Germinal center (tissue), 1 donor: ENCODE data around the gene SLC25A1.
"Not testable (repeated sequence)": the region's sequence is repeated elsewhere in the genome, so short reads cannot be mapped to it uniquely, and the experiment has no call there.

Experiments
- DNase-seq: peaks from one replicate; pipeline ENCODE4 v3.0.0; 2012; ENCODE audit warnings: mixed read lengths, low spot score

SLC25A1 gene

DNA sequence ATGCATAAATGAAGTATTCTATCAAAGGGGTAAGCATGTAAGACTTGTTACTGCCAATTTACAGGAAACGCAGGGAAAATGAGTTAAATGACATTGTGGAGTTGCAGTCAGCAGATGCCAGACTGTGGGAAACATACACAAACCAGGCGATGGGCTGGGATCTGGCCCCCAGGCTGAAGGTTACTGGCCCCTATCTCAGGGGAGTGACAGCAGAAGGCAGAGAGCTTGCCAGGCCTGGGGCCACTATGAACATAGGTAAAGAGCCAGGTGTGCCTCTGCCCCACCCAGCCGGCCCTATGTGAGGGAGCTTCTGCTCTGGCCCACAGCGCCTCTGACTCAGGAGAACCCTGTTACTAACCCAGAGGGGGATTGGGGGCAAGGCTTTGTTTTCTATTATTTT, 26.1 kb upstream of the SLC25A1 start:
- no peak for DNase-seq

DNA sequence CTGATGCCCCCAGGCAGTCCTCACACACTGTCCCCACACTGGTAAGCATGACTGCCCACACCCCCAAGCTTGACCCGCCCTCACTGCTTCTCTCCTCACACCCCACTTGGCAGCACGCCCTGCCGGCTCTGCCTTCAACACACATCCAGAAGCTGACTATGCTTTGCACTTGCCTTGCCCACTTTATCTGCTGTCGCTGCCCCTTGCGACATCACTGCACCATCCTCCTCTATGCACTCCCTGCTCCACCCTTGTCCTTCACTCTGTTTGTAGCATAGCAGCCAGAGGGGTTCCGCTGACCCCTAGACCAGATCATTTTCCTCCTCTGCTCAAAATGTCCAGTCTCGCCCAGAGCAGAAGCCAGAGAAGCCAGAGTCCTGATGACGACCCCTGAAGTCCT, 25.3 kb upstream of the SLC25A1 start:
- no peak for DNase-seq

DNA sequence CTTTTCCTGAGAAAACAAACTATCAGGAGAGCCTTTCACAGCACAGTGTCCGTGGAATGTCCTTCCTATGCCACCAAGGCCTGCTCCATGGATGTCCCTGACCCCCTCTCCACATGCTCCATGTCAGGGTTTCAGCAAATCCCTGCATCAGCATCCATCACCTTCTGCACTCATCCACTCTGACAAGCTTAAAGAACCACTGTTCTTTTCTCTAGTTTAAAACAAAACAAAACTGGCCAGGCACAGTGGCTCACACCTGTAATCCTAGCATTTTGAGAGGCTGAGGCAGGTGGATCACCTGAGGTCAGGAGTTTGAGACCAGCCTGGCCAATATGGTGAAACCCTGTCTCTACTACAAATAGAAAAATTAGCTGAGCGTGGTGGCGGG, 24.3 kb upstream of the SLC25A1 start:
- DNase-seq: not testable (repeated sequence)

DNA sequence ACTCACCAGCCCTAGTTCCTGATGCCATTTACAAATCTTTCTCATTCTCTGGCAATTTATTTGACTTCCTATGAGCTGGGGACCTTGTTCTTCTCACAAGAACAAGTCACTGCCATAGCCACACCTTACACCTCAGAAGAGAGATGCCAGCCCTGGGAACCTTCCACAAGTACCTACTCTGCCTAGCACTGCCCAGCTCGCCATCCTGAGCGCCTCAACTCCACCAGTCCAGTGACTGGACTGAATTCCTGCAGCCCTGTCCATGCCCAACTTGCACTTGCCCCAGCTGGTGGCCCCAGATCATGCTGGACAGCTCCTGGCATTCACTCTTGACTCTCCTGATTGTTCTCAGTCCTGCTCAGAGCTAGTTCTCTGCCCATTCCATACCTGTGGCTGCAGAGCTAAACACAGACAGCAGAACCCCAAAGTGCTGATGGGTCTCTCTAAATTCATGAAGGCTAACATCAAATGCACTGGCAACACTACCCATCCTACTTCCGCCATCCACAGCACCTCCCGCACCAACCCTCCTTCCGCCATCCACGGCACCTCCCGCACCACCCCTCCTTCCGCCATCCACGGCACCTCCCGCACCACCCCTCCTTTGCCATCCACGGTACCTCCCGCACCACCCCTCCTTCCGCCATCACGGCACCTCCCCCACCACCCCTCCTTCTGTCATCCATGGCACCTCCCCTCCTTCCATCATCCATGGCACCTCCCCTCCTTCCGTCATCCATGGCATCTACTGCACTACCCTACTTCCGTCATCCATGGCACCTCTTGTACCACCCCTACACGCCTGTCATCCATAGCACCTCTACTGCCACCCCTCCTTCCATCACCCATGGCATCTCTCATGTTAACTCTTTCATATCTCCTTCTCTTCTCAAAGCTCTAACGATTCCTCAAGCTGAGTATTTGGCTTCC, 23.6 kb upstream of the SLC25A1 start:
- no peak for DNase-seq

DNA sequence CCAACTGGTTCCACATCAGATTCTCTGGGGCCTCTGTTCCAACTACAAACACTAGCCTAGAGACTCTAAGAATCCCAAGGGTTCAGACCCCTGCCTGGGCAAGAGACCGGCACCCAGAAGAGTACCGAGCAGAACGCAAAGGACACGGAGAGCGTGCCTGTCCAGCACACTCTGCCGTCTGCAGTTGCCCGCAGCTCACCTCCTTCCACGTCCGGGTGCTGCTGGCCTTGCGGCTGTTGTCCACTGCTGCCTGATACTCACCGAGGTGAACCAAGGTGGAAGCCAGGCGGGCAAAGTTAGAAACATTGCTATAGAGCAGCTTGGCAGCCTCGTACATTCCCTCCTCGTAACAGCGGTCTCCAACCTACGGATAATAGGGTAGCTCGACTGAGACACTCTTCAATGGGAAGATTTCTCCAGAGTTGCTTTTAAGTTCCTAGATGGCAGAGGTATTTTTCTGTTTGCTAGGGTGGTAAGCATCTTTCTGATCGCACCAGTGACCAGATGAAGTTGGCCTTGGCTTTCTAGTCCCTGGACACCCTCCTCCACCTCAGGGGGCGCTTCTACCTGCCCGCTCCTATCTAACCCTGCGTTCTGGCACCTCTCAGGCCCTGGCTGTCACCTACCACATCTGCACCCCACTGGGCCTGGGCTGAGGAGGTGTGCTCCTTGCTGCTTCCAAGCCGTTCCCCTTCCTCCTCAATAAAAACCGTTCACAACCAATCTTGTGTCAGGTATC, 22.8 kb upstream of the SLC25A1 start:
- DNase-seq: no peak

DNA sequence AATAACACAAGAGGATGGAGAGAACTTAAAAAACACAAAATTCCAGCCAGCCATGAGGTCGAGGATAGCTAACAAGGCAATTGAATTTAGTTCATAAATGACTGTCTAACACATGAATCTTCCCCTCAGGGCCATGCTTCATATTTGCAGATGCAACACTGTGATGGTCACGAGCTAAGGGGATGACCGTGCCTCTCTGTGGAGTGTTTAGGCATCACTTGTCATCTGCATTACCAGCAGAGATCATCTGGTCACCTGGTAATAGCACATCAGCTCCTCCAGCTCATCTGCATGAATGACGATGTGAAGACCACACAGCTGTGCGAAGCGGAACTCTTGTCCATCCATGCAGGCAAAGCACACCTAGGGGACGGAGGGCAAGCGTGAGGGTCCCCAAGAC, 20.9 kb upstream of the SLC25A1 start:
- no peak for DNase-seq

DNA sequence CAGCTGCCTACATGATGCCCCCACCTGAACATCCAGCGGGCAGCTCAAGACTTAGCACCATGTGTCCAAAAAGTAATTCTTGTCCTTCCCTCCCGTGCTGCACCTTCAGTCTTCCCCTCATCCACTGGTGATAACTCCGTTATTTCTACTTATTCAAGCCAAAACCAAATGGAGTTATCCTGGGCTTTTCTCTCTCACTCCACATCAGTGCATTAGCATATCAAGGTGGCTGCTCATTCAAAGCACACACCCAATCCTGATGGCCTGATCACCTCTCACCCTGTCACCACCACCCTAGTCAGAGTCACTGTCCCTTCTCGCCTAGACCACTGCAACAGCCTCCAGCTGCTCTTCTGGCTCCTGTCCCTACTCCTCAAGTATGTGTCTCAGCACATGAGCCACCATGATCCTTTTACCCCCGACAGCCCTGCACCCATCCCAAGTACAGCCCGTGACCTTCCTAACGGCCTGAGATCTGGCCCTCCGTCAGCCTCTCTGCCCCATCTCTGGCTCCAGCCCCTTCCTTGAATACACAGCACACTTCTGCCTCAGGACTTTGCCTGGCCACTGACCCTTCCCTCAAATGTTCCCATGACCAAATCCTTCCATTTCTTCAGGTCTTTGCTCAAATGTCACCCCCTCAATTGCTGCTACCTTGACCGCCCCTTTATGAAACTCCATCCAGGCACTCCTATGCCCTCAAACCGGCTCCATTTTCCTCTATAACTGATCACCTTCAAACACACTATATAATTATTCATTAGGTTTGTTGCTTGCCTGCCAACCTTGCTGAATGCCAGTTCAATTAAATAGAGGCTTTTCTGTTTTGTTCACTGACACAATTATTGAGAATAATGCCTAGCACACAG, 19.7 kb upstream of the SLC25A1 start:
- no peak for DNase-seq

DNA sequence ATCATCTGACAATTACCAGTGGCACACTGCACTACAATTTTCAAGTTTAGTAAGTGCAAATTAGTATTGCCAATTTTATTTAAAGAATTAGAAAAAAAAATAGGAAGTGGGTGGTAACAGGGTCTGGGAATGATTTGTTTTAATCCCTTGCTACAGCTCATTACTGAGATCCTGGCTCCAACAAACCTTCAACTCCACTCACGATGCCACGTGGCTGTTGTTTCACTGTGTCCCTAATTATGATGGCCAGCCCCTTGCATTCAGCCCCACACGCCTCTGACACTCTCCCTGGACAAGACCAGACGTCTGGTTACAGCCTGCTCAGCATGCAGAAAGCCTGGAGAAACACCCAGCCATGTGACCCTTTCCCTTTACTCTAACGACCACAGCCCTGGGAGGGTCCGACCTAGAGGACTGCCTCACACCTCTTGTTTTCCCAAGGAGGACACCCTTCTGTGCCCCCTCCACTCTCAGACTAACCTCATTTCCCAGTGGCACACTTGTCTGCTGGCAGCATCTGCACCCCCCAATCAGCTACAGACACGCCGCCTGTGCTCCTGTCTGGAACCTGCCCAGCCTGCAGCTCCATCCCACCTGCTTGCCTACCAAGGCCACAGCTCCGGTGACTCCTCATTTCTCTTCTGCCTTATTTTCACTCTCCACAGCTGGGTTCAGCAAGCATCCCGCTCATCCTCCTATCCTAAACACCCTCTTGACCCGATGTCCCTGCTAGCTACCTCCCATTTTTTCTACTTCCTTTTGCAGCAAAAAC, 18.5 kb upstream of the SLC25A1 start:
- no peak for DNase-seq

DNA sequence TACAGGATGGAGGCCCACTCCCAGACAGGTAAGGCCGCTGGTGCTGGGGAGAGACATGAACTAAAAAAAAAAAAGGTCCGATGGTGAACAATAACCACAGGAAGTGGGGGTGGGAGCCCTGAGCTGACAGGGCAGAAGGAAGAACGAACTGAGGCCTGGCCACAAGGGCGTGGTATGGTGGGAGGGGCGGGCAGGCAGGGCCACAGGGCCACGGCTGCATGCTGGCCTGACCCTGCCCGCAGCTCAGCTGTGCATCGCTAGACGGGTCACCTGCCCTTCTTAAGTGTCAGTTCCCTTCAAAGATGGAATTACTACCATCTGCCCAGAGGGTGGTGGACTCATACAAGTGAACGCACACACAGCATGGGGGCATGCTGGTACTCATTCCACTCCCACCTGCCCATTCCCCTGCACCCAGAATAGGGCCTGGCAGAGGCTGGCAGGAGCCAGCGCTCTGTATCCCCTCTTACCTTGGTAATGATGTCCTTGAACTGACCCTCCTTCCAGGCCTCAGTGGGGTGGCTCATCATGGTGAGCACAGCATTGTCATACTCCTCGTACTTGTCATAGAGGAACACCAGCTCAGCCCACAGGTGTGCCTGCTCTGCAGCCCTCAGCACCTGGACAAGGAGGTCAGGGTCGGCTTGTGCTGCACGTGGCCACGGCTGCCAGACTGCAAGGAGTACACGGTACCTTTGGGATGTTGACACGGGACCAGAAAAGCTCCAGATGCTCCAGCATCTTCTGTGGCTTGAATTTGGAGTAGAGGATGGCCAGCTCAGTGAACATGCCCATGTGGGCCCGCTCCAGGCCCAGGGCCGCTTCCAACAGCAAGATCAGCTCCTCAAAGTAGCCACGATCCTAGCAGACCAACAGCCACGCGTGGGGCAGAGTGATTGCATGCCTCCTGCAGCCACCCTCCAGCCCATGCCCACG, 17.5 kb upstream of the SLC25A1 start:
- DNase-seq: no peak

DNA sequence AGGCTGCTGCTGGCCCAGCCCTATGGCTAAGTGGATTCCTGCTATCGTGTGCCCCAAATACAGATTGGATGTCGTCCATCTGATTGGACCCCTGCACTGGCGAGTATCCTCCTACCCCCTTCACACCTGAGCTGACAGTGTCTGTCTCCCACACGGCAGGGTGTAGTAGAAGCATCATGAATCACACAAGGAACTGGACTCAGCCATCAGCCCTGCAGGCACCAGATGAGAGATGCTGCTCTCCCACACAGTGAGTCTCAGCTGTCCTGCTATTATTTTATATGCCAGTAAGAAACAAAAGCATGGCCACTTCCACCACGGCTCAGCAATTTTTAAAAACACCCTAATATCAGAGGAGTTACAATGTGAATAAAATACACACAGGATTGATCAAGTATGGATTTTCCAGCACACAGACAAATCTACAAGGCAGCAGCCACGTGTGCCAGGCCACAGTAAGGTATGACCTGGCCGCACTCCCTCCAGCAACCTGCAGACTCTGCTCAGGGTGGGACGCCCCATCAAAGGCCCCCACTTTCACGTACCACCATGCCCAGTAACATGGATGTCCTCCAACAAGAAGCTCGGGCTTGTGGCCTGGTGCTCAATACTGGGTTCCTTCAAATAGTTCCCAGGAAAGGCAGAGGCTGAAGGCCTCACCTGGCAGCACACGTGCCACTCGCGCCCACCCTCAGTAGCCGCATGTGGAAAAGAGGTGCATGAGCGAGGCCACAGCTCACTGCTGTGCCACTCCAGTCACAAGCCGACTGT, 16.4 kb upstream of the SLC25A1 start:
- no peak for DNase-seq

DNA sequence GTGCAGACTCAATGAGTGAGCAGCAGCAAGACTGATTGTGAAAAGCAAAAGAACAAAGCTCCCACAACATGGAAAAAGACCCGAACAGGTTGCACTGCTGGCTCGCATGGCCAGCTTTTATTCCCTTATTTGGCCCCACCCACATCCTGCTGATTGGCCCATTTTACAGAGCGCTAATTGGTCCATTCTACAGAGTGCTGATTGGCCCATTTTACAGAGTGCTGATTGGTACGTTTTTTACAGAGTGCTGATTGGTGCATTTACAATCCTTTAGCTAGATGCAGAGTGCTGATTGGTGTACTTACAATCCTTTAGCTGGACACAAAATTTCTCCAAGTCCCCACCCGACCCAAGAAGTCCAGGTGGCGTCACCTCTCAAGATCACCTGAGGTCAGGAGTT, 15.3 kb upstream of the SLC25A1 start:
- no peak for DNase-seq

DNA sequence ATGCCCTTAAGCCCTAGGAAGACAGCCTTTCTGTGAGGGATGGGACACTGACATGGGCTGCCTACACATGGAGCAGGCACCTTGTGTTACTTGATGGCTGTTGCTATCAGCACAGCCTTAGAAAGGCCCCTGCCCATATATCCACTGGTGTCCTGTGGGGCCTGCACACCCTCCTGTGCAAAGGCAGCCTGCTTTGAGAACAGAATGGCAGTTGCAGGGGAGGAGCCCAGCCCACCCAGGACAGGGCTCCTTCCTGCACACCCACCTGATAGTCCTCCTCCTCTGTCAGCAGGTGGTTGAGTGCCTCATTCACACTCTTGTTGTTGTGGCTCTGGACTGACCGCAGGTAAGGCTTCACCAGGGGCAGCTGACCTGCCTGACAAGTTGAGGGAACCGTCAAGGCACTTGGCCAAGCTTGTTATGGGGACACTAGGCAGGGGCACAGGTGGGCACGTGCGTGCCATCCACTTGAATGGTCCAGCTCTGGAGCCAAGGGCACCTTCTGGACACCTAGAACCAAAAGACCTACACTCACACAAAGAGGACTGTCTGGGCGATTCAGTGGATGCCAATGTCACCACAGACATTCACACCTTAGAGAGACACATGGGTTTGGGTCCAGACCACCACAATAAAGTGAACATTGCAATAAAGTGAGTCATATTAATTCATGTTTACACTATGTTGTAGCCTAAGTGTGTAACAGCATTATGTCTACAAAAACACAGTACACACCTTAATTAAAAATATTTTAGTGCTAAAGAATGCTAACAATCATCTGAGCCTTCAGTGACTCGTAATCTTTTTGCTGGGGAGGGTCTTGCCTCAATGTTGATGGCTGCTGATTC, 9.4 kb upstream of the SLC25A1 start:
- no peak for DNase-seq

DNA sequence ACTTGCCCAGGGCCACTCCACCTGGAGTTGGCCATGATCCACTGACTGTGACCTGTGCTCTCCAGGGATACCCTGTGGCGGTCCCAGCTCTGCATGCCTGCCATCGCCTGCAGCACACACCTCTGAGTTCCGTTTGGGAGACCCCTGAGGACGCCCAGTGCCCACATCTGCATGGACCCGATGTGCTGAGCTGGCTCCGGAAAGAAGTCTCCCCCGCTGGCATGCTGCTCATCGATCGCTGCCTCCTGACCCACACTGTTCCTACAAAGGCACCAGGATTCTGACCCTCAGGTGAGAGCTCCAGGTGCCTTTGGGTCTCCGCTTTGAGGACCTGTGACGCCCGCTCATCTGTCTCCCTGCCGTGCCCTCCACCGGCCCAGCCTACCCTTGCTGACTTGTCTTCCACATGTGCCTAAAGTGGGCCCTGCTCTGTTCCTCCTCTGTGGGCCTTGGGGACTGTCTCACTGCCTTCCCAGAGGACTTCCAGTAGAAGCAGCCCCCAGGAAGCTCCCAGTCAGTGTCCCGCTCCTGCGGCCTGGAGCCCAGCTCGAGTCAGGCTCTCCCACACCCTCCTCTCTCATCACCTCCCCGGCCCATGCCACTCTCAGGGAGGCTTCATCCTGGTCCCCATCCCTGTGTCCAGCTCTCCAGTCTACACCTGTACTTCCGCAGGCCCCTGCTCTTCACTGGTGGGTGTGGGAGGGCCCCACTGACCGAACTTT, 5.9 kb upstream of the SLC25A1 start:
- no peak for DNase-seq

DNA sequence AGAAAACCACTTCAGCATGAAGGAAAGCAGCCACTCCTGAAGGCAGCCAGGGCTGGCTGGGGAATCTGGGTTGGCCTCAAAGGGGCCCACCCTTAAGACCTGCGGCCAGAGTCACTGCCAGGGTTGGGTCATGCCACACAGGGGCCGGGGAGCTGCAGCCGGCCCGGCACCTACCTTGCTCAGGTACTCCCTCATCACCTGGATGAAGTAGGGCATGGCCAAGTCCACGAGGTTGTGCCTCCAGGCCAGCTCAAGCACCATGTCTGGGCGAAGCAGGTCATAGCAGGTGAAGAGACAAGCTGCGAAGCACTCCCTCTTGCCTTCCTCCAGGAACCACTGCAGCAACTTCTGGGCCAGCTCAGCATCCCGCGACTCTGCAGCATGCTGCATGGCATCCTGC, 4.7 kb upstream of the SLC25A1 start:
- no peak for DNase-seq

DNA sequence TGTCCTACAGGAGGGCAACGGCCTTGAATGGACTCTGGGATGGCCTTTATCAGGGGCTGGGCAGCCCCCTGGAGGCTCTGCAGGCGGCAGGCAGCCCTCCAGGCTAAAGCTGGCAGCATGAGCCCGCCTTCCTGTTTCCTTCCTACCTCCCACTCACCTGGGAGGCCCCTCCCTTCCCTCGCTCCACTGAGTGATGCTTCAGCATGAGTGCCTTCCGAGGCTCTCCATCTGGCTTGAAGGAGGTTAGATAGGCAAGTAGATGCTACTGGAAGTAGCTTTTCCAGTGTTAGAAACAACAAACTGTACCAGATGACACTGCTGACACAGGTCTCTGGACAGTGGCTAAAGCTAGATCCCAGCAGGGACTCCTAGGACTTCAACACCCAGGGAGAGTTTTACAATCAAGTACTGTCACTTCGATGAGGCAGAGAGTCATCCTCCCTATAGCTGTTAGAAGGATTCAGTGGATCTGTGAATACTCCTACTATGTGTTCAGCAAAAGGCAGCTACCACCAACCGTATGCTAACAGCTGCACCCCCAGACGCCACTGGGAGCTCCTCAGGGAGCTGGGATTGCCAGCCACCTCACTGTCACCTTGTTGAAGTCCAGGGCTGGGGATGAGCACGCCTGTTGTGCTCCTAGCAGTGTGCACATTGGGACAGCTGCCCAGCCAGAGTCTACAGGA, 4.1 kb upstream of the SLC25A1 start:
- DNase-seq: no peak

DNA sequence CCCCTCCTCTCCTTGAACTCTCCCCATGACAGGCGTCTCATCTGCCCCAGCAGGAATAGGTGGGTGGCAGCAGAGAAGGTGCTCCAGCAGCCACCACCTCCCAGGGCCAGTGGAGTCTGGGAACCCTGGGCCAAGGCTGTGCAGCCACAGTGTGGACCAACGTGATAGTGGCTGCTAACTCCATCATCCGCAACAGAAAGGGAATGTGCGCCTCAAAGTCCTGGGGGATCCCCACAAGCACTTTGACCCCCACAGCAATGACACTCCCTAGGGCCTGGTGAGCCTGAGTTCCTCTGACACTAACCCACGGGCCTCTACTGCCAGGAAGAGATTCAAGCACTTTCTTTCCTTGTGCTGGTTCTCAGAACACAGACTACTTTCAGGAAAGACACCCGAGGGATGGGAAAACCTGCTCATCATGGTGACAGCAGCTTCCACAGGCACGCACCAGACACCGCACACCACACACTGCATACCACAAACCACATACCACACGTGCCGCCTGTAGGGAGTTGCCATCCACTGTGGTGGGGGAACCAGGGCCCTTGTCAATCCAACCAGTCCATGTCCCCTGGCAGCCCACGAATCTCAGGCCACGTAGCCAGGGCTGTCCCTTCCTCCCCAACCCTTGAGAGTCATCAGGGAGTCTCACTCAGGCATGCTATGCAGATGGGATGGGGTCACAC, 3.4 kb upstream of the SLC25A1 start:
- DNase-seq: no peak
